Measurements from ENCODE around the gene BTAF1.
A peak's percentile ranks its signal among the peaks of the same experiment; 100 is the strongest.

Gene BTAF1

DNA sequence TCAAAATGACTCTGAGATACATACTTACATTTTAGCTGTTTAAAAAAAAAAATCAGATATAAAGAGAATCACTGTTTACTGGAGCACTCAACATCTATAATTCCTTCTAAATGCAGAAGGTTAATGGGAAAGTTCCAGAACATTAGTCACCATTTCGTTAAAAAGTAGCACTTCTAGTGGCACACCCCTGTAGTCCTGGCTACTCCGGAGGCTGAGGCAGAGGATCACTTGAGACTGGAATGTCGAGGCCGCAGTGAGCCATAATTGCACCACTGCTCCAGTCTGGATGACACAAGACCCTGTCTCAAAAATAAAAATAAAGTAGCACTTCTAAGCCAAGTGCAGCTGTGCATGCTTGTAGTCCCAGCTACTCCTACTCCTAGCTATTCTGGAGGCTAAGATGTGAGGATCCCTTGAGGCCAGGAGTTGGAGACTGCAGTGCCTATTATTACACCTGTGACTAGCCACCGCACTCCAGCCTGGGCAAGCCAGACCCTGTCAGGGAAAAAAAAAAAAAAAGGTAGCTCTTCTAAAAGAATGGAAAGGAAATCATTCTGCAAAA is 16.5 kb upstream of the BTAF1 start:
- H2BK5ac ChIP-seq (ENCODE audit: low read depth, low read length, poor library complexity, severe bottlenecking), result no peak overlapping the region
- peaks cover 7% of the 10 kb centered on the region for H3K79me1 ChIP-seq (replicated peaks; ENCODE audit: low read length, poor library complexity, severe bottlenecking)
- H3K27ac ChIP-seq (ENCODE audit: low read length, poor library complexity, severe bottlenecking), result no peak overlapping the region
- no peak overlapping the region for H2AFZ ChIP-seq (ENCODE audit: low read depth, low read length)
- peak; percentile 87 for DNase-seq
- H3K9me3 ChIP-seq (ENCODE audit: control insufficient read depth, low read length), result no peaks in the 10 kb centered on the region
- H2BK120ac ChIP-seq (ENCODE audit: low read depth, low read length), result no peak overlapping the region
- H2BK12ac ChIP-seq (ENCODE audit: low read length in 2 of 2), result no peak overlapping the region
- peak overlapping the region in 1 of 2 experiments; percentile 7 for H3K4ac ChIP-seq (ENCODE audit: low read depth in 1 of 2, low read length in 2 of 2)
- H3K36me3 ChIP-seq (ENCODE audit: control insufficient read depth in 1 of 2, insufficient read depth in 2 of 2, low read depth in 1 of 2, low read length in 2 of 2), result no peaks in the 10 kb centered on the region
- peak overlapping the region; percentile 59 for H3K9ac ChIP-seq (ENCODE audit: low read length)
- H3K4me3 ChIP-seq (ENCODE audit: insufficient read depth in 1 of 2, low read depth in 1 of 2, low read length in 2 of 2), result peak overlapping the region in 1 of 2 experiments; percentile 81
- peak overlapping the region; percentile 98 for H3K4me2 ChIP-seq (ENCODE audit: low read length, poor library complexity, severe bottlenecking)
- no peak overlapping the region for H3K14ac ChIP-seq (ENCODE audit: low read length in 2 of 2)
- no peak overlapping the region for H4K91ac ChIP-seq (ENCODE audit: low read length)
- H3K23ac ChIP-seq (ENCODE audit: low read length in 2 of 2), result no peak overlapping the region
- peaks cover 10% of the 10 kb centered on the region for H3K4me1 ChIP-seq (ENCODE audit: control insufficient read depth, insufficient read depth, low read depth, low read length)
- no peak overlapping the region for H2BK15ac ChIP-seq (ENCODE audit: low read depth, poor library complexity, severe bottlenecking)
- 61% methylated on average over 5 of the region's 5 CpGs for WGBS
- H3K27me3 ChIP-seq (ENCODE audit: control insufficient read depth in 1 of 2, insufficient read depth in 1 of 2, low read length in 2 of 2), result no peaks in the 10 kb centered on the region
- no peak overlapping the region for H3K18ac ChIP-seq (ENCODE audit: low read depth in 1 of 2, low read length in 2 of 2)
- H2AK5ac ChIP-seq (ENCODE audit: low read length, severe bottlenecking), result no peak overlapping the region
- H4K8ac ChIP-seq (ENCODE audit: low read length), result no peak overlapping the region

DNA sequence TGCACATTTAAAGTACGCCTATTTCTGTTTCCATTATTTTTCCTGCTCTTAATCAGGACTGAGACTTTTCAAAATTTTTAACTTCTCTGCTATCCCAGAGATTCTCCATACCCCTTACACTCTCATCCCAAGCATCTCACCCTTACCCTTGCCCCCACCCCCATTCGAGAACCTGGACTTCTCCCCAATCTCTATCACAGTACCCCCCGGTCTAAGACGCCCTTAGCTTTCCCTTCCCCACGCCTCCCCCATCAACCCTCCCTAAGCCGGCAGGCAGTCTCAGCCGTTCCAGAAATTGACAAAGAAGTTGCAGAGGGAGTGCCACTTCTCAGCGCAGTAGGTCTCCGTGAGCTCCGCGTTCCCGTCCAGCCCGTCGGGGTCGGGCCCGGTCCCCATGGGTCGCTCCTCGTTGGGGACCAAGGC is 15.6 kb upstream of the BTAF1 start:
- peaks cover 7% of the 10 kb centered on the region for H3K79me1 ChIP-seq (replicated peaks; ENCODE audit: low read length, poor library complexity, severe bottlenecking)
- peak overlapping the region; percentile 82 for H4K8ac ChIP-seq (ENCODE audit: low read length)
- peak overlapping the region; percentile 4 to 95 for H3K14ac ChIP-seq (ENCODE audit: low read length in 2 of 2)
- WGBS, result 4% methylated on average over 18 of the region's 18 CpGs
- H2BK12ac ChIP-seq (ENCODE audit: low read length in 2 of 2), result peak overlapping the region in 1 of 2 experiments; percentile 71
- H2BK120ac ChIP-seq (ENCODE audit: low read depth, low read length), result peak overlapping the region; percentile 34
- peak overlapping the region; percentile 81 to 86 for H3K4me3 ChIP-seq (ENCODE audit: insufficient read depth in 1 of 2, low read depth in 1 of 2, low read length in 2 of 2)
- peaks cover 10% of the 10 kb centered on the region for H3K4me1 ChIP-seq (ENCODE audit: control insufficient read depth, insufficient read depth, low read depth, low read length)
- DNase-seq, result peak; percentile 52
- peak overlapping the region; percentile 50 for H4K91ac ChIP-seq (ENCODE audit: low read length)
- no peaks in the 10 kb centered on the region for H3K27me3 ChIP-seq (ENCODE audit: control insufficient read depth in 1 of 2, insufficient read depth in 1 of 2, low read length in 2 of 2)
- H3K9me3 ChIP-seq (ENCODE audit: control insufficient read depth, low read length), result no peaks in the 10 kb centered on the region
- H3K27ac ChIP-seq (ENCODE audit: low read length, poor library complexity, severe bottlenecking), result no peak overlapping the region
- peak overlapping the region; percentile 98 for H3K4me2 ChIP-seq (ENCODE audit: low read length, poor library complexity, severe bottlenecking)
- H2AFZ ChIP-seq (ENCODE audit: low read depth, low read length), result peak overlapping the region; percentile 94
- peak overlapping the region; percentile 73 to 97 for H3K4ac ChIP-seq (ENCODE audit: low read depth in 1 of 2, low read length in 2 of 2)
- peak overlapping the region; percentile 69 for H2BK15ac ChIP-seq (ENCODE audit: low read depth, poor library complexity, severe bottlenecking)
- peak overlapping the region in 1 of 2 experiments; percentile 89 for H3K23ac ChIP-seq (ENCODE audit: low read length in 2 of 2)
- peak overlapping the region; percentile 89 to 93 for H3K18ac ChIP-seq (ENCODE audit: low read depth in 1 of 2, low read length in 2 of 2)
- no peak overlapping the region for H2AK5ac ChIP-seq (ENCODE audit: low read length, severe bottlenecking)
- H3K9ac ChIP-seq (ENCODE audit: low read length), result peak overlapping the region; percentile 59
- H2BK5ac ChIP-seq (ENCODE audit: low read depth, low read length, poor library complexity, severe bottlenecking), result no peak overlapping the region
- H3K36me3 ChIP-seq (ENCODE audit: control insufficient read depth in 1 of 2, insufficient read depth in 2 of 2, low read depth in 1 of 2, low read length in 2 of 2), result no peaks in the 10 kb centered on the region

DNA sequence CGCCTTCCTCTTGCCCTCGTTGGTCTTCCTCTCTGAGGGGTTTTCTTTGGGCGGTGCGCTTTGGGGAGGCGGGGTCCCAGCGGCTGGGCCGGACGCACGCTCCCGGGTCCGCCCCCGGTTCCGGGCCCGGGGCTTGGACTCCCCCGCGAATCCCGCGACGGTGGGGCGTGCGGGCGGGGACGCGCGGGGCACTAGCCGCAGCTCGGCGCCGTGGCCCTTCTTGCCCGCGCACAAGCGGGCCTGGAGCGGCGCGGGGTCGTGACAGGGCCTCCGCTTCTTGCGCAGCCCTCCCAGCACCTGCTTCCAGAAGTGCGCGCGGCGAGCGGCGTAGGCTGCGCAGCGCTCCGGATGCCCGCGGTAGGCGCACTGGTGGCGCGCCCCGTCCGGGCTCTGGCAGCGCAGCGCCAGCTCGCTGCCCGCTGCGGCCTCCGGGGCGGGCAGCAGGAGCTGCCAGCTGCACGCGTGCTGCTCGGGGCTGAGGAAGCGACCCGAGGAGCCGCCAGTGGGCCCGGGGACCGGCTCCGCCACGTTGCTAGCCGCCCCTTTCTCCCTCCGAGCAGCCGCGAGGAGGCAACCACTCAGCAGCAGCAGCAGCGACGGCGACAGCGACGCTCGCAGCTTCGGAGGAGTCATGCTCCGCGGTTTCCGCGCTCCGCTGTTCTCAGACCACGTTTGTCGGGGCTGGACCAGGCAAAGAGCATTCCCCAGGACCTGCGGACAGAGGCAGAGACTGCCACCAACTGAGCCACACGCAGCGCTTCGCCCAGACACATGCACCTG is 15.0 kb upstream of the BTAF1 start:
- Histone ChIP-seq H2BK5ac (ENCODE audit: low read depth, low read length, poor library complexity, severe bottlenecking) (no peak overlapping the region), H3K27me3 (ENCODE audit: control insufficient read depth in 1 of 2, insufficient read depth in 1 of 2, low read length in 2 of 2) (no peaks in the 10 kb centered on the region), H2BK12ac (ENCODE audit: low read length in 2 of 2) (peak overlapping the region in 1 of 2 experiments; percentile 71), H2BK15ac (ENCODE audit: low read depth, poor library complexity, severe bottlenecking) (peak overlapping the region; percentile 69), H3K36me3 (ENCODE audit: control insufficient read depth in 1 of 2, insufficient read depth in 2 of 2, low read depth in 1 of 2, low read length in 2 of 2) (no peaks in the 10 kb centered on the region), H2BK120ac (ENCODE audit: low read depth, low read length) (peak overlapping the region; percentile 73), H3K79me1 (replicated peaks; ENCODE audit: low read length, poor library complexity, severe bottlenecking) (peaks cover 7% of the 10 kb centered on the region), H3K9me3 (ENCODE audit: control insufficient read depth, low read length) (no peaks in the 10 kb centered on the region), H4K91ac (ENCODE audit: low read length) (peak overlapping the region; percentile 50), H4K8ac (ENCODE audit: low read length) (peak overlapping the region; percentile 82), H3K9ac (ENCODE audit: low read length) (peak overlapping the region; percentile 59), H3K27ac (ENCODE audit: low read length, poor library complexity, severe bottlenecking) (no peak overlapping the region), H3K18ac (ENCODE audit: low read depth in 1 of 2, low read length in 2 of 2) (peak overlapping the region; percentile 89 to 93), H3K14ac (ENCODE audit: low read length in 2 of 2) (peak overlapping the region; percentile 4 to 95), H3K4me2 (ENCODE audit: low read length, poor library complexity, severe bottlenecking) (peak overlapping the region; percentile 98), H3K4me1 (ENCODE audit: control insufficient read depth, insufficient read depth, low read depth, low read length) (peaks cover 10% of the 10 kb centered on the region), H2AFZ (ENCODE audit: low read depth, low read length) (peak overlapping the region; percentile 94), H2AK5ac (ENCODE audit: low read length, severe bottlenecking) (no peak overlapping the region), H3K4me3 (ENCODE audit: insufficient read depth in 1 of 2, low read depth in 1 of 2, low read length in 2 of 2) (peak overlapping the region; percentile 81 to 86), H3K4ac (ENCODE audit: low read depth in 1 of 2, low read length in 2 of 2) (peak overlapping the region; percentile 73 to 97), H3K23ac (ENCODE audit: low read length in 2 of 2) (peak overlapping the region in 1 of 2 experiments; percentile 89)
- under 1% methylated on average over 69 of the region's 93 CpGs for WGBS
- DNase-seq, result peak; percentile 85

DNA sequence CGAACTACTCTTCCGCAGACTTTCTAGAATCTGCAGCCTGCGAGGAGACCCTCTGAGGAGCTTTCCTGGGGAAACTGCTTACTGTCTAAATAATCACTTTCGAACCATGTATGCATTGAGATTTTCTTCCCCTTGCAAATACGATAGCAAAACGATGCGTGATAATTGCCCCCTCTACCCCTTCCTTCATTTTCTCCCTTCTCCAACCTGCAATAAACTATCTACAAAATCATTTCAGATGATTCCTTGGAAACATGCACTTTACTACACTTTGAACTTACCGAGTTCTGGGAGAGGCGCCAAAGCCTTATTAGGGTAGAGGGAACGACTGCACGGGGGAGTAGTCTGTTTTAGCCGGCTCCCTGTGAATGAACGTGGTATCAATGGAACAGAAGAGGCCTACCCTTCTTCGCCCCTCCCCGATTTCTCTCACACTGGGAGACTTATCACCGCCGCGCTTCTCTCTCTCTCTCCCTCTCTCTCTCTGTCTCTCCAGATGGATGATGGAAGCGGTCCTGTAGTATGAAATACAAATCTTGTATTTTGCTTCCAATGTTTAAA is 14.4 kb upstream of the BTAF1 start, which contains the start of gene FGFBP3:
FGFBP3 (minus strand) TSS at position 370 of the 561 bp plus-strand sequence. CDS start 517 bp downstream, outside the sequence.
- H2AFZ ChIP-seq (ENCODE audit: low read depth, low read length), result peak within 1 kb of the TSS; percentile 94
- H2BK12ac ChIP-seq (ENCODE audit: low read length in 2 of 2), result no peak within 1 kb of the TSS
- H4K8ac ChIP-seq (ENCODE audit: low read length), result peak within 1 kb of the TSS; percentile 82
- no peaks in the 10 kb centered on the region for H3K36me3 ChIP-seq (ENCODE audit: control insufficient read depth in 1 of 2, insufficient read depth in 2 of 2, low read depth in 1 of 2, low read length in 2 of 2)
- peak within 1 kb of the TSS; percentile 81 to 86 for H3K4me3 ChIP-seq (ENCODE audit: insufficient read depth in 1 of 2, low read depth in 1 of 2, low read length in 2 of 2)
- H3K4me1 ChIP-seq (ENCODE audit: control insufficient read depth, insufficient read depth, low read depth, low read length), result peaks cover 8% of the 10 kb centered on the region
- DNase-seq, result peak; percentile 77
- H2BK120ac ChIP-seq (ENCODE audit: low read depth, low read length), result peak within 1 kb of the TSS; percentile 73
- H3K4ac ChIP-seq (ENCODE audit: low read depth in 1 of 2, low read length in 2 of 2), result peak within 1 kb of the TSS; percentile 73 to 78
- H3K27ac ChIP-seq (ENCODE audit: low read length, poor library complexity, severe bottlenecking), result no peak within 1 kb of the TSS
- no peak within 1 kb of the TSS for H2AK5ac ChIP-seq (ENCODE audit: low read length, severe bottlenecking)
- H4K91ac ChIP-seq (ENCODE audit: low read length), result peak within 1 kb of the TSS; percentile 1
- peak within 1 kb of the TSS; percentile 69 for H2BK15ac ChIP-seq (ENCODE audit: low read depth, poor library complexity, severe bottlenecking)
- no peaks in the 10 kb centered on the region for H3K27me3 ChIP-seq (ENCODE audit: control insufficient read depth in 1 of 2, insufficient read depth in 1 of 2, low read length in 2 of 2)
- H3K4me2 ChIP-seq (ENCODE audit: low read length, poor library complexity, severe bottlenecking), result peak within 1 kb of the TSS; percentile 98
- H3K18ac ChIP-seq (ENCODE audit: low read depth in 1 of 2, low read length in 2 of 2), result peak within 1 kb of the TSS; percentile 81 to 84
- 1% methylated on average over 9 of the region's 19 CpGs for WGBS
- H3K9ac ChIP-seq (ENCODE audit: low read length), result peak within 1 kb of the TSS; percentile 59
- H3K79me1 ChIP-seq (replicated peaks; ENCODE audit: low read length, poor library complexity, severe bottlenecking), result peaks cover 7% of the 10 kb centered on the region
- no peaks in the 10 kb centered on the region for H3K9me3 ChIP-seq (ENCODE audit: control insufficient read depth, low read length)
- no peak within 1 kb of the TSS for H2BK5ac ChIP-seq (ENCODE audit: low read depth, low read length, poor library complexity, severe bottlenecking)
- peak within 1 kb of the TSS in 1 of 2 experiments; percentile 77 for H3K23ac ChIP-seq (ENCODE audit: low read length in 2 of 2)
- peak within 1 kb of the TSS; percentile 4 to 83 for H3K14ac ChIP-seq (ENCODE audit: low read length in 2 of 2)
